ENCODE measurements around the gene GRIN2A.

The GRIN2A gene

GRCh38 chr16:9922441-9922840 is 259.8 kb downstream of the GRIN2A start:
- H3K4me3 ChIP-seq (IDR thresholded peaks at IDR 0.05; ENCODE audit: insufficient read depth, low read depth, low read length), result no peak overlapping the region
- no peaks in the 10 kb centered on the region for H3K79me2 ChIP-seq (ENCODE audit: insufficient read depth, low read depth)
- no peaks in the 10 kb centered on the region for H3K36me3 ChIP-seq (ENCODE audit: insufficient read depth)
- no peak overlapping the region for H2AFZ ChIP-seq (ENCODE audit: low read depth)
- no peak overlapping the region for H3K27ac ChIP-seq
- H3K9ac ChIP-seq, result no peak overlapping the region
- H4K20me1 ChIP-seq (ENCODE audit: insufficient read depth), result no peaks in the 10 kb centered on the region
- no peak for TF ChIP-seq CTCF (conservative IDR thresholded peaks at IDR 0.05; ENCODE audit: low read depth, low read length)
- no peaks in the 10 kb centered on the region for H3K27me3 ChIP-seq (ENCODE audit: insufficient read depth, low read depth)
- no peaks in the 10 kb centered on the region for H3K4me1 ChIP-seq (ENCODE audit: low read depth, poor library complexity, severe bottlenecking)
- H3K4me2 ChIP-seq, result no peak overlapping the region

- Histone ChIP-seq H3K9ac (no peak overlapping the region), H3K4me1 (ENCODE audit: low read depth, poor library complexity, severe bottlenecking) (no peaks in the 10 kb centered on the region), H3K27ac (no peak overlapping the region), H4K20me1 (ENCODE audit: insufficient read depth) (no peaks in the 10 kb centered on the region), H3K4me3 (IDR thresholded peaks at IDR 0.05; ENCODE audit: insufficient read depth, low read depth, low read length) (no peak overlapping the region), H3K27me3 (ENCODE audit: insufficient read depth, low read depth) (no peaks in the 10 kb centered on the region), H3K36me3 (ENCODE audit: insufficient read depth) (no peaks in the 10 kb centered on the region), H3K79me2 (ENCODE audit: insufficient read depth, low read depth) (no peaks in the 10 kb centered on the region), H3K4me2 (no peak overlapping the region), H2AFZ (ENCODE audit: low read depth) (no peak overlapping the region)
- TF ChIP-seq CTCF (conservative IDR thresholded peaks at IDR 0.05; ENCODE audit: low read depth, low read length), result no peak
These were observed 260.2 kb downstream of the GRIN2A start for GRCh38 chr16:9921997-9922396.

- Histone ChIP-seq H4K20me1 (ENCODE audit: insufficient read depth) (no peaks in the 10 kb centered on the region), H3K9ac (no peak overlapping the region), H3K4me2 (no peak overlapping the region), H3K27ac (no peak overlapping the region), H3K79me2 (ENCODE audit: insufficient read depth, low read depth) (no peaks in the 10 kb centered on the region), H3K27me3 (ENCODE audit: insufficient read depth, low read depth) (no peaks in the 10 kb centered on the region), H3K36me3 (ENCODE audit: insufficient read depth) (no peaks in the 10 kb centered on the region), H3K4me3 (IDR thresholded peaks at IDR 0.05; ENCODE audit: insufficient read depth, low read depth, low read length) (no peak overlapping the region), H3K4me1 (ENCODE audit: low read depth, poor library complexity, severe bottlenecking) (peaks cover 19% of the 10 kb centered on the region), H2AFZ (ENCODE audit: low read depth) (no peak overlapping the region)
- no peak for TF ChIP-seq CTCF (conservative IDR thresholded peaks at IDR 0.05; ENCODE audit: low read depth, low read length)
These were observed 262.8 kb downstream of the GRIN2A start for GRCh38 chr16:9919460-9919859.

GRCh38 chr16:9917691-9918090 is 264.5 kb downstream of the GRIN2A start:
- H3K4me1 ChIP-seq (ENCODE audit: low read depth, poor library complexity, severe bottlenecking), result peaks cover 34% of the 10 kb centered on the region
- H3K79me2 ChIP-seq (ENCODE audit: insufficient read depth, low read depth), result no peaks in the 10 kb centered on the region
- TF ChIP-seq CTCF (conservative IDR thresholded peaks at IDR 0.05; ENCODE audit: low read depth, low read length), result no peak
- H3K4me3 ChIP-seq (IDR thresholded peaks at IDR 0.05; ENCODE audit: insufficient read depth, low read depth, low read length), result no peak overlapping the region
- H3K4me2 ChIP-seq, result no peak overlapping the region
- H3K27me3 ChIP-seq (ENCODE audit: insufficient read depth, low read depth), result no peaks in the 10 kb centered on the region
- no peaks in the 10 kb centered on the region for H4K20me1 ChIP-seq (ENCODE audit: insufficient read depth)
- H3K36me3 ChIP-seq (ENCODE audit: insufficient read depth), result no peaks in the 10 kb centered on the region
- no peak overlapping the region for H2AFZ ChIP-seq (ENCODE audit: low read depth)
- no peak overlapping the region for H3K9ac ChIP-seq
- H3K27ac ChIP-seq, result no peak overlapping the region

All from KMS-11 (cell line).